Stimulated activated naive CD8-positive, alpha-beta T cell treated with anti-CD3 and anti-CD28 coated beads, Interleukin-15, amount 100 ng/mL, for 72 hours (primary cell): Measurements from ENCODE around the gene ZNF467.

Experiments used
- ATAC-seq: fragments of 150-1000 bp; cut with Tn5 transposase; 2 replicates; pipeline ENCODE4 v1.10.0; 2021; ENCODE audit warnings: mild to moderate bottlenecking, moderate library complexity
- DNase-seq, 2 donors: peaks; one replicate each; pipeline ENCODE4 v3.0.0; 2021 to 2022
- H3K27ac Mint-ChIP-seq, 2 donors: one replicate each; pipeline ENCODE4 v1.8.0; 2022; ENCODE audit warnings: mild to moderate bottlenecking in 2 of 2, mixed read lengths in 2 of 2, moderate library complexity in 2 of 2
- H3K27me3 Mint-ChIP-seq: one replicate; pipeline ENCODE4 v1.8.0; 2022; ENCODE audit warnings: mixed read lengths
- H3K4me1 Mint-ChIP-seq: one replicate; pipeline ENCODE4 v1.8.0; 2022; ENCODE audit warnings: mild to moderate bottlenecking, mixed read lengths
- H3K4me3 Mint-ChIP-seq, 2 donors: one replicate each; pipeline ENCODE4 v1.8.0; 2022; ENCODE audit warnings: mild to moderate bottlenecking in 2 of 2, mixed read lengths in 2 of 2, moderate library complexity in 1 of 2
- H3K9me3 Mint-ChIP-seq, 2 donors: one replicate each; pipeline ENCODE4 v1.8.0; 2022; ENCODE audit warnings: mixed read lengths in 2 of 2

ZNF467 gene

GRCh38 chr7:149813254-149814035 lies 40.1 kb upstream of the ZNF467 start:
- H3K4me3 Mint-ChIP-seq: no peak overlapping the region
- H3K27ac Mint-ChIP-seq: peak overlapping the region; percentile 55 to 77
- ATAC-seq (no peak), DNase-seq (no peak)
- no peaks in the 10 kb centered on the region for H3K9me3 Mint-ChIP-seq
- H3K4me1 Mint-ChIP-seq: peaks cover 15% of the 10 kb centered on the region
- no peaks in the 10 kb centered on the region for H3K27me3 Mint-ChIP-seq

GRCh38 chr7:149811831-149812490 lies 38.6 kb upstream of the ZNF467 start:
- ATAC-seq (peak; percentile 7), DNase-seq (no peak)
- Mint-ChIP-seq H3K27ac (peak overlapping the region in 1 of 2 donors; percentile 48), H3K27me3 (no peaks in the 10 kb centered on the region), H3K4me3 (no peak overlapping the region), H3K9me3 (no peaks in the 10 kb centered on the region), H3K4me1 (peaks cover 23% of the 10 kb centered on the region)

GRCh38 chr7:149811221-149811620 lies 37.8 kb upstream of the ZNF467 start:
- ATAC-seq (no peak), DNase-seq (no peak)
- Mint-ChIP-seq H3K4me3 (no peak overlapping the region), H3K4me1 (peaks cover 23% of the 10 kb centered on the region), H3K9me3 (no peaks in the 10 kb centered on the region), H3K27me3 (peaks cover 5% of the 10 kb centered on the region), H3K27ac (no peak overlapping the region)

- Mint-ChIP-seq H3K9me3 (no peaks in the 10 kb centered on the region), H3K4me1 (peaks cover 23% of the 10 kb centered on the region), H3K27ac (no peak overlapping the region), H3K27me3 (peaks cover 8% of the 10 kb centered on the region), H3K4me3 (no peak overlapping the region)
- peak; percentile 16 for ATAC-seq
- DNase-seq: no peak
Observed at GRCh38 chr7:149809215-149809614, 35.8 kb upstream of the ZNF467 start.

- peaks cover 8% of the 10 kb centered on the region for H3K27me3 Mint-ChIP-seq
- H3K4me1 Mint-ChIP-seq: peaks cover 16% of the 10 kb centered on the region
- no peak overlapping the region for H3K4me3 Mint-ChIP-seq
- ATAC-seq (no peak), DNase-seq (no peak)
- H3K9me3 Mint-ChIP-seq: no peaks in the 10 kb centered on the region
- H3K27ac Mint-ChIP-seq: no peak overlapping the region
Observed at GRCh38 chr7:149808311-149808710, 34.9 kb upstream of the ZNF467 start.

- Mint-ChIP-seq H3K4me3 (no peak overlapping the region), H3K4me1 (peaks cover 8% of the 10 kb centered on the region)
- ATAC-seq: no peak
Observed at GRCh38 chr7:149806726-149807125, 33.3 kb upstream of the ZNF467 start.

GRCh38 chr7:149804106-149804505 lies 30.7 kb upstream of the ZNF467 start:
- no peak for DNase-seq
- H3K27ac Mint-ChIP-seq: no peak overlapping the region
- no peak for ATAC-seq
- H3K4me3 Mint-ChIP-seq: no peak overlapping the region
- peaks cover 16% of the 10 kb centered on the region for H3K4me1 Mint-ChIP-seq
- H3K9me3 Mint-ChIP-seq: no peaks in the 10 kb centered on the region
- H3K27me3 Mint-ChIP-seq: peaks cover 8% of the 10 kb centered on the region

More at GRCh38 chr7:149806726-149807125, 33.3 kb upstream of the ZNF467 start:
- no peak overlapping the region for H3K27ac Mint-ChIP-seq
- DNase-seq: no peak
- no peaks in the 10 kb centered on the region for H3K9me3 Mint-ChIP-seq
- H3K27me3 Mint-ChIP-seq: peaks cover 8% of the 10 kb centered on the region

GRCh38 chr7:149803551-149804074 lies 30.2 kb upstream of the ZNF467 start:
- peaks cover 16% of the 10 kb centered on the region for H3K4me1 Mint-ChIP-seq
- ATAC-seq: peak; percentile 3
- no peak overlapping the region for H3K27ac Mint-ChIP-seq
- H3K9me3 Mint-ChIP-seq: no peaks in the 10 kb centered on the region
- no peak overlapping the region for H3K4me3 Mint-ChIP-seq
- peaks cover 8% of the 10 kb centered on the region for H3K27me3 Mint-ChIP-seq
- no peak for DNase-seq

- no peak overlapping the region for H3K4me3 Mint-ChIP-seq
- no peak for DNase-seq
- no peak overlapping the region for H3K27ac Mint-ChIP-seq
- H3K27me3 Mint-ChIP-seq: peaks cover 8% of the 10 kb centered on the region
- peaks cover 16% of the 10 kb centered on the region for H3K4me1 Mint-ChIP-seq
- ATAC-seq: peak; percentile 24
- no peaks in the 10 kb centered on the region for H3K9me3 Mint-ChIP-seq
Observed at GRCh38 chr7:149802966-149803365, 29.6 kb upstream of the ZNF467 start.

- no peak overlapping the region for H3K27ac Mint-ChIP-seq
Observed at GRCh38 chr7:149801816-149802215, 28.4 kb upstream of the ZNF467 start.

GRCh38 chr7:149801002-149801566 lies 27.7 kb upstream of the ZNF467 start:
- Mint-ChIP-seq H3K27ac (no peak overlapping the region), H3K27me3 (peaks cover 1% of the 10 kb centered on the region), H3K9me3 (no peaks in the 10 kb centered on the region), H3K4me1 (peaks cover 9% of the 10 kb centered on the region), H3K4me3 (no peak overlapping the region)
- DNase-seq (no peak), ATAC-seq (no peak)

More at GRCh38 chr7:149801816-149802215, 28.4 kb upstream of the ZNF467 start:
- Mint-ChIP-seq H3K27me3 (peaks cover 8% of the 10 kb centered on the region), H3K4me3 (no peak overlapping the region), H3K9me3 (no peaks in the 10 kb centered on the region), H3K4me1 (peaks cover 9% of the 10 kb centered on the region)
- DNase-seq (no peak), ATAC-seq (no peak)

- no peak for ATAC-seq
- no peaks in the 10 kb centered on the region for H3K9me3 Mint-ChIP-seq
- H3K27ac Mint-ChIP-seq: peak overlapping the region in 1 of 2 donors; percentile 42
- H3K4me3 Mint-ChIP-seq: no peak overlapping the region
- H3K27me3 Mint-ChIP-seq: peaks cover 6% of the 10 kb centered on the region
- H3K4me1 Mint-ChIP-seq: peaks cover 9% of the 10 kb centered on the region
- DNase-seq: no peak
Observed at GRCh38 chr7:149800169-149800555, 26.8 kb upstream of the ZNF467 start.

GRCh38 chr7:149799397-149800168 lies 26.2 kb upstream of the ZNF467 start:
- peaks cover 7% of the 10 kb centered on the region for H3K27me3 Mint-ChIP-seq
- H3K27ac Mint-ChIP-seq: no peak overlapping the region
- no peak overlapping the region for H3K4me3 Mint-ChIP-seq
- peaks cover 9% of the 10 kb centered on the region for H3K4me1 Mint-ChIP-seq
- DNase-seq: peak; percentile 52 to 58
- ATAC-seq: peak; percentile 44
- no peaks in the 10 kb centered on the region for H3K9me3 Mint-ChIP-seq

GRCh38 chr7:149797771-149798170 lies 24.4 kb upstream of the ZNF467 start:
- DNase-seq: no peak
- H3K4me3 Mint-ChIP-seq: no peak overlapping the region
- H3K9me3 Mint-ChIP-seq: no peaks in the 10 kb centered on the region
- H3K4me1 Mint-ChIP-seq: peaks cover 9% of the 10 kb centered on the region
- H3K27me3 Mint-ChIP-seq: peaks cover 14% of the 10 kb centered on the region
- no peak for ATAC-seq
- H3K27ac Mint-ChIP-seq: no peak overlapping the region

- Mint-ChIP-seq H3K4me1 (peaks cover 9% of the 10 kb centered on the region), H3K9me3 (no peaks in the 10 kb centered on the region), H3K27me3 (peaks cover 28% of the 10 kb centered on the region), H3K27ac (no peak overlapping the region), H3K4me3 (no peak overlapping the region)
- ATAC-seq: no peak
- no peak for DNase-seq
Observed at GRCh38 chr7:149796287-149796860, 23.0 kb upstream of the ZNF467 start.
